DOHH2 (cell line): ENCODE measurements around the gene SYNDIG1.

Source experiments
- CTCF ChIP-seq: fragments of 200-600 bp; sonication (generic); IDR thresholded peaks from one replicate; pipeline ENCODE4 v1.5.1; 2014; ENCODE audit warnings: antibody characterized with exemption, mild to moderate bottlenecking, low read depth, low read length; ENCODE audit not compliant: poor library complexity, severe bottlenecking
- EZH2phosphoT487 ChIP-seq: fragments of 200-600 bp; sonication (generic); IDR thresholded peaks from 2 replicates; pipeline ENCODE4 v1.6.1; 2017; ENCODE audit warnings: borderline replicate concordance, mild to moderate bottlenecking, antibody characterized with exemption, low read length, moderate library complexity, mixed read lengths

- TF ChIP-seq CTCF = no peak
- TF ChIP-seq EZH2phosphoT487 = no peak
These were observed 191.8 kb downstream of the SYNDIG1 start for GRCh38 chr20:24661255-24661654.
